Measurements from ENCODE around the gene SLCO3A1.

DNA sequence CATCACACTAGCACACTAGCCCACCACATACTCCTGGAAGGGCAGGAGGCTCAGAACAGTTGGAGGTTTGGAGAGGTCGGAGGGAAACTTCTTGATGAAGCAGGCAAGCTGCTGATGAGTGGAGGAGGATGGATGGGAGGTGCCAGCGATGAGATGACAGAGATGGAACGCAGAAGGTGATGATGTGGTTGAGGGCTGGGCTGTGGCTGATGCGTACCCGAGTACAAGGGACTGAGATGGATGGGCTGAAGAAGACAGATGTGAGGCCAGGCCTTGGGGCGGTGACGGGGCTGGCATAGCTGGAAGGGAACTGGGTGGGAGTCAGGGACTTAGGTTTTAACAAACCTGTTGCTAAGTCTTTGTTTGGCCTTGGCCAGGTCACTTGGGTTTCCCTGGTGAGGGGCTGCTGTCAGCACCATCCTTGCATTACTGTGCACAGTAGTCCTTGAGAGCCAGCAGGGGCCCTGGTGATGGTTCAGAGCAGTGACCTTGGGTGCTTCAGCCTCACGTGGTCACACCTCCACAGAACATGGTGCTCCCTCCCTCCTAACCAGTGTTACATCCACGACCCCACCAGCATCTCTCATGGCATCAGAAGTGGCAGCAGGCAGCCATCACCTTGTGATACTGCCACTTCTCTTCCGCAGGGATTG is 164.5 kb downstream of the SLCO3A1 start:
- TF ChIP-seq CTCF (IDR thresholded peaks at IDR 0.05) (no peak), POLR2A (IDR thresholded peaks at IDR 0.05) (no peak)
